ENCODE results near the gene POLRMT. TPM values are rescaled to one million over a fixed set of nuclear protein-coding genes. Genes with fewer than 3 reads are reported as not detected.

The POLRMT gene
- polyA plus RNA-seq, 1 of the 3 experiments (the other 2 are of a cell fraction): 38.2 TPM

DNA sequence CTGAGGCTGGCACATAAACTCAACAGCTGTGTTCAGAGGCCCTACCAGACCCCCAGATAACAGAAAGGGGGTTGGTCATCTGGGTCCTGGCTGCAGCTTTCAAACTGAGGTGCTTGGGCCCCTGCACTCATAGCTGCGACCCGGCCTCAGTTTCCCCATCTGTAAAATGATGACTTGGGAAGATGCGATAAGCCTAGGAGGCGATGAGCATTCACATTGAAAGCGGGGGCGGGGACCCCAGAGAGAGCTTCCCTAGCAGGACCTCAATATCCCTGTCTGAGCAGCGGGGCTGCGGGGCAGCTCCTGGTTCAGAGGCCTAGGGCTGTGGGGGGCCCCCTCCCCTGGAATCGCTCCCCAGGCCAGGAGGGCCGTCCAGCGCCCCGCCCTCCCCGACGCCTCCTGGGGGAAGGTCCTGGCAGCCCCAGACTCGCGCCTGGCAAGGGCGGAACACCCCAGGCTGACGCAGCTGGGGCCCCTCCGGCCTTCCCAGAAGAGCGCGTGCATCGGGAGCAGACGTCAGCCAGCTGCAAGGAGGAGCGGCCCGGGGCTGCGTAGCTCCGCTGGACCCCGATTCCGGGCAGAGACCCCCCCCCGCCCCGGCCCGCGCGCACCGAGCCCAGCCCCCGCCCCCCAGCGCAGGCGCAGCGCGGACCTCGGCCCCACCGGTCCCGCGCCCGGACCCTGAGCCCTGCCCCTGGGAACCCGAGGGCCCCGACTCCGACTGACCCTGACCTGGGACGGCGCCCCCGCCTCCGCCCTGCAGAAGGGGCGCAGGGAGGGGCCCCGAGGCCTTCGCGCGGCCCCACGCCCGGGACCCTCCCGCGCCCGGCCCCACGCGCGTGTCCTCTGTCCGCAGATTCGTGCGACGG, 46.3 kb upstream of the POLRMT start:
- H2AFZ ChIP-seq (ENCODE audit: low read depth): no peak overlapping the region; the same call in 1 of the 2 replicates
- H3K4me2 ChIP-seq: peak overlapping the region; percentile 90
- peak overlapping the region; percentile 82 to 95 for H3K4me3 ChIP-seq (ENCODE audit: low read depth in 2 of 2, low read length in 1 of 2)

More for the DNA sequence above, 46.3 kb upstream of the POLRMT start:
- POLR2A ChIA-PET: interaction anchor here (1.3 to 2.0 kb wide), 3 partner anchors 13 to 24 kb away, joined by 3 to 6 read pairs (median 3); partner anchors contain the start of gene RNF126
- Histone ChIP-seq H3K27ac (ENCODE audit: low read depth in 2 of 2, low read length in 1 of 2) (peak overlapping the region; percentile 78 to 96), H4K20me1 (ENCODE audit: insufficient read depth) (no peaks in the 10 kb centered on the region), H3K9ac (peak overlapping the region; percentile 90), H3K27me3 (ENCODE audit: insufficient read depth) (no peaks in the 10 kb centered on the region), H3K4me1 (ENCODE audit: control insufficient read depth in 1 of 2, insufficient read depth in 2 of 2, low read depth in 1 of 2, low read length in 1 of 2) (peaks cover 8 to 33% of the 10 kb centered on the region in 2 experiments; a peak in 3 of 4 replicates), H3K9me3 (no peaks in the 10 kb centered on the region), H3K36me3 (replicated peaks in 1 of 2; ENCODE audit: control insufficient read depth in 1 of 2, insufficient read depth in 2 of 2, low read length in 1 of 2) (peaks cover 0 to 3% of the 10 kb centered on the region in 2 experiments), H3K79me2 (ENCODE audit: insufficient read depth) (peaks cover 26% of the 10 kb centered on the region), H3K9me2 (no peaks in the 10 kb centered on the region), H3F3A (replicated peaks; ENCODE audit: insufficient read depth) (peaks cover 10% of the 10 kb centered on the region)
- WGBS (ENCODE audit: low lambda C conversion rate): 41% methylated on average over 6 of the region's 69 CpGs
- CTCF ChIA-PET: interaction anchor here (0.6 to 6.0 kb wide), 8 partner anchors 12 to 90 kb away, joined by 3 to 33 read pairs (median 6); partner anchors contain the start of genes PALM and RNF126
- DNase-seq: peak; percentile 83
- TF ChIP-seq, protein P1, sequence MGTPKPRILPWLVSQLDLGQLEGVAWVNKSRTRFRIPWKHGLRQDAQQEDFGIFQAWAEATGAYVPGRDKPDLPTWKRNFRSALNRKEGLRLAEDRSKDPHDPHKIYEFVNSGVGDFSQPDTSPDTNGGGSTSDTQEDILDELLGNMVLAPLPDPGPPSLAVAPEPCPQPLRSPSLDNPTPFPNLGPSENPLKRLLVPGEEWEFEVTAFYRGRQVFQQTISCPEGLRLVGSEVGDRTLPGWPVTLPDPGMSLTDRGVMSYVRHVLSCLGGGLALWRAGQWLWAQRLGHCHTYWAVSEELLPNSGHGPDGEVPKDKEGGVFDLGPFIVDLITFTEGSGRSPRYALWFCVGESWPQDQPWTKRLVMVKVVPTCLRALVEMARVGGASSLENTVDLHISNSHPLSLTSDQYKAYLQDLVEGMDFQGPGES (IDR thresholded peaks at IDR 0.05; ENCODE audit: low read depth, low read length): no peak
- TF ChIP-seq FOSL2 (IDR thresholded peaks at IDR 0.05; ENCODE audit: borderline replicate concordance, low read depth) (no peak), TAF1 (IDR thresholded peaks at IDR 0.05; ENCODE audit: borderline replicate concordance, low read depth, low read length) (no peak; the same call in 1 of the 2 replicates), SIN3A (IDR thresholded peaks at IDR 0.05; ENCODE audit: borderline replicate concordance, low read depth, low read length) (peak; percentile 29; the same call in 1 of the 2 replicates), NRF1 (IDR thresholded peaks at IDR 0.05; ENCODE audit: low read depth, low read length) (peak; percentile 56), MAX (IDR thresholded peaks at IDR 0.05; ENCODE audit: low read depth) (peak; percentile 21; the same call in 1 of the 2 replicates), NFIC (IDR thresholded peaks at IDR 0.05; ENCODE audit: borderline replicate concordance) (no peak), REST (IDR thresholded peaks at IDR 0.05; ENCODE audit: low read depth, low read length) (no peak)
- TF ChIP-seq, protein P2, sequence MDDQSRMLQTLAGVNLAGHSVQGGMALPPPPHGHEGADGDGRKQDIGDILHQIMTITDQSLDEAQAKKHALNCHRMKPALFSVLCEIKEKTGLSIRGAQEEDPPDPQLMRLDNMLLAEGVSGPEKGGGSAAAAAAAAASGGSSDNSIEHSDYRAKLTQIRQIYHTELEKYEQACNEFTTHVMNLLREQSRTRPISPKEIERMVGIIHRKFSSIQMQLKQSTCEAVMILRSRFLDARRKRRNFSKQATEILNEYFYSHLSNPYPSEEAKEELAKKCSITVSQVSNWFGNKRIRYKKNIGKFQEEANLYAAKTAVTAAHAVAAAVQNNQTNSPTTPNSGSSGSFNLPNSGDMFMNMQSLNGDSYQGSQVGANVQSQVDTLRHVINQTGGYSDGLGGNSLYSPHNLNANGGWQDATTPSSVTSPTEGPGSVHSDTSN (IDR thresholded peaks at IDR 0.05): no peak

All from SK-N-SH (cell line).